CD4-positive, alpha-beta T cell treated with Interleukin-10 for 1 hour (primary cell): ENCODE results near the gene DHRS12.

Experiments
- DNase-seq: peaks from one replicate; pipeline ENCODE4 v3.0.0-alpha.2; 2020

Gene DHRS12

DNA sequence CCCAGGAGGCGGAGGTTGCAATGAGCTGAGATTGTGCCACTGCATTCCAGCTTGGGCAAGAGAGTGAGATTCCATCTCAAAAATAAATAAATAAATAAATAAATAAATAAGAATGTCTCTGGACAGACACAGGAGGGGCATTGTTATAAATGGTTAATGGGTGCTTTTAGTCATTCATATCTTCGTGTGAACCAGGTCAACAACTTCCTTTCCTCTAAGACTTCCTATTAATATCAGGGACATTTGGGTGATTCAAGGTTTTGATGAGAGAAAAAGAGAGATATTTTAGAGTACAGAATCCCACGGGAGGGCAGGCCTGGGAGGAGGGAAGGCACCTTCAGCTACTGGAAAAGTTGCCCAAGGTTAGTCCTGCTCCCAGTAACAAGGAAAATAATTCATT is 23.9 kb downstream of the DHRS12 start:
- no peak for DNase-seq

DNA sequence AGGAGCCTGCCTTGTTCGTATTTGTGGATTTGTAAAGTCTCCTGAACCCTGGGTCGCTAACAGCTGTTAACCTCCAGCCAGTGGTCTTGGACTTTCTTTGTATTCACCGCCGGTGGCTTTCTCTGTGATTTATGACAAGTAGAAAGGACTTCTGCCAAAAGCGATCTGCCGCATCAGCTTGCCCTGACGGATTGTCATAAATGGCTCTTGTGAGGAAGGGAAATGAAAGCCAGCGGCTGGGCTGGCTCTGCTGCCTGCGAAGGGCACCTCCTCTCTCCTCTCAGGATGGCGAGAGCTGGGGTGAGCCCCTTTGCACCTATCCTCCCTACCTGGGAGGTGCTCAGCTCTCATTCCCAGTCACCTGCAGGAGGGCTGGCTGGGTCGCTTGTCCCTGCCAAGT is 25.6 kb downstream of the DHRS12 start:
- no peak for DNase-seq

DNA sequence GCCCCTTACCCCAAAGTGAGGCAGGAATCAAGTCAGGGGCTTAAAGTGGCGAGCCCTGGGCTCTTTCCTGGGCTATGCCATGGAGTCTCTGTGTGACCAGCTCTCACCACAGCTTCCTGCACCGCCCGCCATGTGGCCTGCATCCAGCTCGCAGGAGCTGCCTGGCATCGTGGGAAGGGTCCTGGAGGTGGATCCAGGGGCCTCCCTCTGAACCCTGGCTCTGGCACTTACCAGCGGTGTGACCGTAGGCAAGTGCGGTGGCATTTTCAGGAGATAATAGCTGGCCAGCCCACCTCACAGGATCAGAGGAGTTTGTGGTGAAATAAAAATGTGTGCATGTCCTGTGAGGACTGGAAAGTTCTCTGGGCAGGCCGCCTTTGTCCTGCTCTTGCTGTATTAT is 26.0 kb downstream of the DHRS12 start:
- no peak for DNase-seq

DNA sequence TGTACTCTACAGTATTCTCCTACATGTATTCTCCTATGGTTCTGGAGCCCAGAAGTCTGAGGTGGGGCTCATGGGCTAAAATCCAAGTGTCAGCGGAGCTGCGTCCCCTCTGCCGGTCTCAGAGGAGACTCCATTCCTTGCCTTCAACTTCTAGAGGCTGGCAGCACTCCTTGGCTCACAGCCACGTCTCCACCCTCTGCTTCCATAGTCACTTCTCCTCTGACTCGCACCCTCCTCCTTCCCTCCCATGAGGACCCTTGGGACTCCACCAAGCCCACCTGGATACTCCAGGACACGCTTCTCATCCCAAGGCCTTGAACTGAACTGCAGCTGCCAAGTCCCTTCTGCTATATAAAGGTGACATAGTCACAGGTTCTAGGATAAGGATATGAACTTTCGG is 27.8 kb downstream of the DHRS12 start:
- DNase-seq = no peak

DNA sequence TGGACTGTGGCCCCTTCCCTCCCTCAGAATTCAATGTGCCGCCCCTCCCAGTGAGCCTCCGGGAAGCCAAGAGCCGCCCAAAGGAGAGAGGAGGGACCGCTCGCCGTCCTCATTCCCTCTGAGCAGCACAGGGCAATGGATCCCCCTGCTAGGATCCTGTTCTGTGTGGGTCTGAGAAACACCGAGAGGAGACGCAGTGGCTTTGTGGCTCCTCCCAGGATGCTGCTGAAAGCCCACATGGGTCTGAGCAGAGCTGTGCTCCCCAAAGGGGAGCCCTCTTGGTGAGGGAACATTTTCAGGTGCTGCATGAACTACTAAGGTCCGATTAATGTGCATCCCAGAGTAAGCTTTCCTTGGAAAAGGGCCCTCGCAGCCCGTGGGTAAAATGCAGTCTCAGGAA is 30.4 kb downstream of the DHRS12 start:
- no peak for DNase-seq

DNA sequence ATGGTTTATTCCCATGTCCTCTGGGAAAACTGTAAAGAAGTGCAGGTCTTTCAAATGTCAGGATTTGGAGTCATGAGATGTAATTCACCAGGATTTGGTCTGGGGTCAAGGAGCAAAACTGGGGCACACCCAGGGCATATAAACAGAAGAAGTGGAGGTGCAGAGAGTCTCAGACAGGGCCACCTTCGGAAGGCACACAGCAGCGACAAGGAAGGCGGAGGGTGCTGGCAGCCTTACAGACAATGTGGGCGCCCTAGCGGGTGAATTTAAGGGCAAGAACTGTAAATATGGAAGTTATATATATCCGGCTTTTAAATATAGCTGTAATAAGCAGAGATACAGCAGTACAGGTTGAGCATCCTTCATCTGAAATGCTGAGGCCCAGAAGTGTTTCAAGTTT is 31.2 kb downstream of the DHRS12 start:
- no peak for DNase-seq

DNA sequence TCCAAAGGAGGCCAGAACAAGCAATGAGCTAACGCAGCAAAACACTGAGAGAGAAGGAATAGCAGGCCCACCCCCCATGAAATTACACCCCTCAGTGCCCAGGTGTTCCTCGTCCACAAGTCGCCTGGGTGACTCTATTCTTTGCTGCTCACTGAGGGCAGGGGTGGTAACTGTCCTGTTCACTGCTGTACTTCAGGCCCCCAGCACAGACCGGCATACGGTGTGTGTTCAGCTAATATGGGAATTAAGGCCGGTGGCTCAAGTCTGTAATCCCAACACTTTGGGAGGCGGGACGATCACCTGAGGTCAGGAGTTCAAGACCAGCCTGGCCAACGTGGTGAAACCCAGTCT is 31.9 kb downstream of the DHRS12 start:
- no peak for DNase-seq

DNA sequence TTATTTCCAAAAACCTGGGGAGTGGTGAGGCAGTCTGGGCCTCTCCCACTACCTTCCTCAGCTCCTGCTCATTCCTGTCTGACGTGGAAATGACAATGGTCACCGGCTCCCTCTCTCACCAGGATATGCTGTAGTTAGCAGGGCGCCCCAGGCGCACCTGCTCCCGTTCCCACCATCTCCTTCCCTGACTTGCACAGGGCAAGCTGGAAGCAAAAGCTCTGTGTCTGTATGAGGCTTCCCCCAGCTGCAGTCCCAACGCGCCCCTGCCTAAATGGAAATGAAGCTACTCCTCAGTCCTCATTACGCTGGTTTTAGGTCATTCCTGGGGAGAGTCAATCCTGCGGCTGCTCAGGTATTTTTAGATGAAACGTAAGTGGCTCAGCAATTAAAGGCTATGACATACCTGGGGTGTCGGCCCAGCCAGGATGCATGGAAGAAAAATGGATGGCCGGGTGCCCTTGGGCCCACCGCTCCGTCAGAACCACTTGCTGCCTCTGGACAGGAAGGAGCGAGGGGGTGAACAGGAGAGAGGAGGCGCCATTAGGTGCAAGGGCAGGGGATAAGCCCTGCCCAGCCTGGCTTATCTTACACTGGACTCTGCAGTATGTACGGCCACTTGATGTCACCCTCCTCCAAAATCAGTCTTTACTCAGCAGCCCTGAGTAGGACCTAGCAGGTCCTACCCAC is 32.4 kb downstream of the DHRS12 start:
- no peak for DNase-seq

DNA sequence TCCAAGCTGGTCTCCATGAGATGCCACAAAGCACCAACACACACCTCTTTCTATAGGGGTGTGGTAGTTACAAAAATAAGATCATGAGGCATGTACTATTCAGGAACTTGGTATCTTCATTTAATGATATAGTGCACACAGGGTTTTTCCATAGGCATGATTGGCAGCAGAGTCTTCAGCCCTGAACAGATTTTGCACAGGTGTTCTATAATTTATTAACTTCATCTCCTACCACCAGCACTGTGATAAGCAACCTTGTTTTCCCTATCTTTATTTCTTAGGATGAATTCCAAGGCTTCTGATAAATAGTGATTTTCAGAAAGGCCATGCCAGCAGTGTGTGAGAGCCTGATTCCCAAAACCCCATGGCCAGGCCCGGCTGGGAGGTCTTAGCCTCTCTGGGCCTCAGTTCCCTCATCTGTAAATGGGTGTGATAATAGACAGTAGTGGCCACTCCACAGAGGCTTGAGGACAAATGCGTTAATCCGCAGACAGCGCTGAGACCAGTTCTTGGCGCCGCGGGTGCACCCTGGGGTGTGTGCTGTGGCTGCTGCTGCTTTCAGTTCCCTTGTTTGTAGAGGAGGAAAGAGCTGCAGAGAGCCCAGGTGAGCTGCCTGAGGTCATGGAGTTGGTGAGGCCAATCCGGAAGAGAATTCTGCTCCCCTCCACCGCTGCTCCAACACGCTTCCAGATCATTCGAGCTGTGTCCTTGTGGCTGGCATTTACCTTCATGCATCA is 33.1 kb downstream of the DHRS12 start:
- DNase-seq = no peak

DNA sequence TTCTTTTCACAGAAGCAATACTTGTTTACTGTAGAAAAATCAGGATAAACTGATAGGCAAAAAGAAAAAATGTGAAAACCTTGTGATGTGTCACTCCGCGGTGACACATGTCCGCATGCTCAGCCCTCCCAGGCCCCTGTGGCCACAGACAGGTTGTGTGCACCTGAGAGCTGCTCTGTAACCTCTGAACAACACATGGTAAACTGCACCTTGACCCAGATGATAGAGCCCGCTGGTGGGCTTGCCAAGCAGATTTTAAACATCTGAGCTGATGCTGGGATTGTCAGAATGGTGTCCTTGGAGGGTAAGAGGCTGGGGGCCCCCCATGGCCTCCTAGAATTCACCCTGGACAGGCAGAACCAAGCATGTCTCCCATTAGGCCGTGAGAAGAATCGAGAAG is 33.8 kb downstream of the DHRS12 start:
- no peak for DNase-seq

DNA sequence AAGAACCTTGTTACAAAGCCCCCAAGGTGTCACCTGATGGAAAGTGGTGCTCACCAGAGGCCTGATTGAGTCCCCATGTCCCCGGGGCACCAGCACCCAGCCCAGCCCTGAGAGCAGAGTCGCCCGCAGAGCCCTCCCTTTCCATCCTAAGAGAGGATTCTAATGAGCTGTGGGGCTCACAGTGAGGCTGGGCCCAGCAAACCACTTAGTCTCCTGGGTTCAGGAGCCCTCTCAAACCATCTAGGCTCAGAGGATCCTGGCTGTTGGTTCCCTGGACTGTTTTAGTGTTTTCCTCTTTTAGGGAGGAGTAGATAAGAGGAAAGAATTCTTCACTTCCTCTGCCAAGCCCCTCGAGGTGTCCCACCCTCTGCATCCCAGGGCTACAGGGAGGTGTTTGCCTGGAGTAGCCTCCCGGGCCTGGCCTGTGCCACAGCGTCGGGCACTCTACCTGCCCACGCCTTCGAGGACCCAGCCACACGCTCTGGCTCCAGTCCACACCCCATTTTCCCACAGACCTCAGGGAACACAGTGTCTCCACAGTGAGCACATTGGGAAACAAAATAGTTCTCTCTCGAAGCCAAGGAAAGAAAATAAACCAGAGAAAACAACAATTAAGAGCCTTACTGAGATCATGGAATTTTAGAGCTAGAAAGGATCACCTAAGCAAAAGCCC is 34.4 kb downstream of the DHRS12 start:
- DNase-seq = no peak

DNA sequence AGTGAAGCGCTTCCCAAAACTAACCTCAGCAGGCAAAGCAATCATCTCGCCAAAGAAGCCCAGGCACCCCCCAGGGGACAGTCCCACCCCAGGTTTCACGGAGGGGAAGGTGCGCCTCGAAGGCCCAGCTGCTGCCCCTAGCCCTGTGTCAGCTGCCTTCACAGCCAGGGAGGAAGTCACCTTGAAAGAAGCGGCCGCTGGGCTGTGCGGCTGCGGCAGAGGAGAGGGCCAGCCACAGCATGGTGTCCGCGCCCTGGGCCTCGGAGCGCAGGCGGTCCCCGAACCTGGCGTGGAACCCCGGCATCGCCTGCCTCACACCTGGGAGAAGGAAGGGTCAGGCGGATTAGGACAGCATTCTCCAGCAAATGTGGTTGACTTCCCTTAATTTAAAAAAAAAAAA is 35.0 kb downstream of the DHRS12 start:
- no peak for DNase-seq

DNA sequence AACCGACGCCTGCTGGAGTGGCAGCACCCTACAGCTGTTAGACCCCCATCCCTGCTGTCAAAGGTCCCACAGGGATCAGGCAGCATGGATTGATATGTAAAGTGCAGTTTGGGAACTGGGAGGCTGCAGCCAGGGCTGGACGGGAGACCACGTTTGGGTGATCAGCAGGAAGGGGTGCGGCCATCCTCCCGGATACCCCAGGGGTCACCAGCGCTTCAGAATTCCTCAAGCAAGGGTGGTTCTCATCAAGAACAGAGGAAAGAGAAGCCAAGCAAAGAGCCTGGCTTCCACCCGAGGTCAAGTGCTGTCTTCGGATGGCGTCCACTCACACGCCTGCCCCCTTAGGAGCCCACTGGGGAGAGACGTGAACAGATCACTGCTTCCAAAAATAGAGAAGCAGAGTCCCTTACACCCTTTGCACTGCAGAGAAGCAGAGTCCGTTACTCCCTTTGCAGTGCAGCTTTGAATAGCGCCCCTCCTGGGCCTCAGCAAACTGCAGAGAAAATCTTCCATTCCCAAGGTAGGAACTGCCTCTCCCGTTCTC is 35.5 kb downstream of the DHRS12 start:
- DNase-seq = no peak

DNA sequence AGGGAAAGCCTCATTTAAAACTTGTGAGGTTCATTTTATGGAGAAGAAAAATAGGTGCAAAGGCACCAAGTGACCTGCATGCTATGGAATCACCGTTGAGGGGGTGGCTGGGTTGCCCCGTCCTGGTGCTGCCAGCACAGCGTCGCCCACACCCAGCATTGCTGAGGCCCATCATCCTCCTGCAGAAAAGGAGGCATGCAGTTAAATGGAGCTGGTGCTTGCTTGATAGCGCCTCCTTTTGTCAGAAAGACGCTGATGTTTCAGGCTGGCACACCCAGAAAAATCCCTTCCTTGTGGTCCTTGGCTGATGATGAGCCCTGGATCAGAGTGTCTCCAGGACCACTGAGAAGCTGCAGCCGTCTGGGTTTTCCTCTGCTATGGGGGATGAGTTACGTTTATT is 36.9 kb downstream of the DHRS12 start:
- DNase-seq = no peak

DNA sequence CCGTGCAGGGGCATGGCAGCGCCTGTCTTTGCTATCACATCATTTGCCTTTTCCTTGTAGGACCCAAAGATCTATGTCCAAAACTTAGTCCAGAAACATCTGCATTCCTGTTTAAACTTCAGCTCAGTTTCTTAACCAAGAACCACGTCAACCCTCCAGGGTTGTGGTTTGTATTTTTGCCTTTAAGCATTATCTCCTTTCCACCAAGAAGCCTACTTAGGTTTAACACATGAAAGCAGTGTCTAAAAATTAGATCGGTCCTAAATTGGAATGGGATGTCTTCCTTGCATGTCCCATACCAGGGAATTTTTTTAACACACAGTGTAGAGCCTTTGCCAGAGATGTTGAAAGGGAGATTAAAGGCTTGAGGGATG is 38.8 kb downstream of the DHRS12 start:
- no peak for DNase-seq

DNA sequence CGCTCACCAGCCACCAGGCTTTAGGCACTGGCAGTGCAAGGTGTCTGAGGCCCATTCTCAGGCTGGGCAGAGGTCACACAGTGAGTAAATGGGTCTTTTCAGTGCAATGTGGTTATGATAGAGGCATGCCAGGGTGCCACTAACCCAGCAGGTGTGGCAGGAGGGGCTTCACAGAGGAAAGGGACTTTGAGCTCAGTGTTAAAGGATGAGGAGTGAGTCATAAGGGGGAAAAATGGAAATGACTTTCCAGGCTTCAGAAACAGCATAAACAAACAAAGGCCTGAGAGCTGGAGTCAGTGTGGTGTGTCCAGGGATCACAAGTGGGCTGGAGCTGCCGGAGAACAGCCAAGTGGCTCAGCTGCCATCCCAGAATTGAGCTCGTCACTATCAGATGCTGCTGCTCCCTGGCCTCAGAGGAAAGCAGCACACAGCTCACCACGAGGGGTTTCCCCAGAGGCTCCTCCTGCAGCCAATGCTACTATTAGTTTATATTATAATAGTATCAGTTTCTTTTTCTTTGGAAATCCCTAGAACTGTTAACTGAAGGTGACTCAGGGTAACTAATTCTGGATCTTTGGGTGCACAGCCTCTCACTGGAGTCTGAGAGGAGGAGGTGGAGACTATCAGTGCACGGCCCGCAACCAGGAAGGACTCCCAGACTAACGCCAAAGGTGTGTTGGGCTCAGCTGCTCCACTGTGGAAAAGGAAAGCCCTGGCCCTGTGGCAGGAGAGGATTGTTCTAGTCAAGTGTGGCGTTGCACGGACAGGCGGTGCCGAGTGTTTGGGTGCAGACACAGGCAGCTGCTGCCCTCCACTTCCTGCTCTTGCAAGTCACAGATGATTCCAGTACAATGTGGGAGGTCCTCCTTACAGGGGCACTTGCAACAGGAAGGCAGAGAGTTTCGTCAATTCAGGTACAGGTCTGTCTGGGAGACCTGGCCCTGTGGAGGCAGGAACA is 39.5 kb downstream of the DHRS12 start:
- DNase-seq = peak; percentile 66

DNA sequence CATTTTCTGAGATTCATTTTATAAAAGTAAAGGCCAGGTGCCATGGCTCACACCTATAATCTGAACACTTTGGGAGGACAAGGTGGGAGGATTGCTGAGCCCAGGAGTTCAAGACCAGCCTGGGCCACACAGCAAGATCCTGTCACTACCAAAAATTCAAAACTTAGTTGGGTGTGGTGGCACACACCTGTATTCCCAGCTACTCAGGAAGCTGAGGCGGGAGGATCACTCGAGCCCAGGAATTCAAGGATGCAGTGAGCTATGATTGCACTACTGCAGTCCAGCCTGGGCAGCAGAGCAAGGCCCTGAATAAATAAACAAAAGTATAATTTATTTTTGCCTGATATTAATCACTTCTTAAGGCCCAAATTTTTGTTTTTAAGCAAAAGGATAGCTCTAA is 40.5 kb downstream of the DHRS12 start:
- no peak for DNase-seq

DNA sequence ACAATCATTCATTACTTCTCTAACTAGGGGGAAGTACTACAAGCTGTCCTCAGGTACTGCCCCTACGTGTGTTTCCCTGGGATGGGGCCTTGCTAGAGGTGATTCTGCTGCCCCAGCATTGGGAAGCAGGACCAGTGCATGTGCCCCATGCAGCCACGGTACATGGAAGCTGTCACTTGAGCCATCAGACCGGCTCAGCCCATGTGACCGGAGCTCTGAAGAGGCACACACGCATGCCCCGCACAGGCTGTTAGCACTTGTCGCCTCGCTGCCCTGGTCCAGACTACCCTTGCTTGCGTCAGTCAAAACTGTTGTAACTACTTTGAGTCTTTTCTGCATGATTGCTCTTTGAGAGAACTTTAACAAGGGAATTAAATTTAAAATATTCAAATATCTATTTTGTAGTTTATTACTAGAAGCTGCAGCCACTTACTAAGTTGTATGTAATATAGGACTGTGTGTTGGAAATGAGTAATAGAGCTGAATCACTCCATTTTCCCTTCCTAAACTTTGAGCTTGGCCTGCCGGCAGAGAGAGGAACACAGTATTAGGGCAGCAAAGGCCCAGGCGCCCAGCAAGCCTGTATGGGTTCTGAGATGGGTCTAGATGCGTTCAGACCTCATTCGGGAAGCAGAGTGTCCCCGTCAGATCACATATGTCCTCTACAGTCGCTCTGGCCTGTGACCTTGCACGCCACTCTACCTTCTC is 42.2 kb downstream of the DHRS12 start:
- DNase-seq = no peak

DNA sequence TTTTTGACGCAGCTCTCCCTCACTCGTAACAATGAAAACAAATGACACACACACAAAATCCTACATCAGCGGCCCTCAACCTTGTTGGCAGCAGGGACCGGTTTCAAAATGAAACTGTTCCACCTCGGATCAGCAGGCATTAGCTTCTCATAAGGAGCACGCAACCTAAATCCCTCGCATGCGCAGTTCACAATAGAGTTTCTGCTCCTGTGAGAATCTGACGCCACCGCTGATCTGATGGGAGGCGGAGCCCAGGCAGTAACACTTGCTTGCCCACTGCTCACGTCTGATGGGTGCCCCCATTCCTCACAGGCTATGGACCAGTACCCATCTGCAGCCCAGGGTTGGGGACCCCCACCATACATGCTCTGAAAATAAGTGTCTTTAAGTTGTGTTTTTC is 43.4 kb downstream of the DHRS12 start:
- DNase-seq = no peak

DNA sequence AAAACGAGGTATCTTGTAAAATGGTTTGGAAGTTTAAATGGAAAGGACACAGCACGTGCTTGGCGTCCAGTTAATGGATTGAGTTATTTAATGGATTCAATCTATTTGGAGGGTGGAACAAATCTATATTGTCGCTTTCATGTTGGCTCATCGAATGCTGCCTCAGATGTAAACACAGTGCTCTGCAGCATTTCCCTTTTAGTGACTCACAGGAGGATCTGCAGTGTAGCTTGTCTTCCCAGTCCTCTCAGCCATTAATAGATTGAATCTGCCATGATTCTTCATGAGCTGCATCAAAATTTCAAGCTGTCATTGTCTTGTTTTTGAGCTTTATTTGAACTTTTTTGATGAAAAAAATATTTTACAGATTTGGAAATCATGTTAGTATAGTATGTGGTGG is 44.7 kb downstream of the DHRS12 start:
- DNase-seq = no peak

DNA sequence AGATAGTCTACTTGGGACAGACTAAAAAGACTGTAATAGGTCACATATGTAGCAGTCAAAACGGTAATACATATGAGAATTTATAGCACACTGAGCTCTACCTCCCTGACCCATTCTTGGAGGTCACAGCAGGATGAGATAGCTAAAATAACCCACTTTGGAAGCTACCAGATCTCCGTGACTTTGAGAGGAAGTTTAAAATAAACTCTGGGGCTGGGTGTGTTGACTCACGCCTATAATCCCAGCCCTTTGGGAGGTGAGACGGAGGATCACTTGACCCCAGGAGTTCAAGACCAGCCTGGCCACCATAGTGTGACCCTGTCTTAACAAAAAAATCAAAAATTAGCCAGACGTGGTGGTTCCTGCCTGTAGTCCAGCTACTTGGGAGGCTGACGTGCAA is 45.3 kb downstream of the DHRS12 start:
- no peak for DNase-seq

DNA sequence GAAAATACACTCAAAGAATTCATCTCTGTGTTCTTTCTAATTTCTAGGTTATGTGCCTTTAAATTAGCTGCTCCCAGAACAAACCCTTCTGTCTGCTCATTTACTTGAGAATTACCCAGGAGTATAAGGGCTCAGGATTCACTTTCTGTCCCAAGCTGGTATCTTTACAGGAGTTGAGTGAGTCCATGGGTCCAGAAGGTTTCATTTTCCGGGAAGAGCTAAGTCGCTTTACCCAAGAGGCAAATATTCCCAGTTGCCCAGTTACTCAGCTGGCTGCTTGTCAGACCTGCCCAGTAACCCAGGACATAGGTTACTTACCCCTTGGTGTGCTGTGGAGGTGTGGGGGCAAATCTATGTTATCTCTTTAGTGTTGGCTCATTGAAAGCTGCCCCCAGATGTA is 47.3 kb downstream of the DHRS12 start:
- DNase-seq = no peak
